HL-60 (cell line): ENCODE data around the gene ZNF580.

Experiments
- CTCF ChIP-seq: IDR thresholded peaks from one replicate; pipeline ENCODE4 v1.5.1; 2011; ENCODE audit warnings: low read length, control low read depth, inconsistent platforms; ENCODE audit not compliant: insufficient read depth
- POLR2AphosphoS5 ChIP-seq: IDR thresholded peaks from 2 replicates; pipeline ENCODE4 v1.6.1; 2012; ENCODE audit warnings: low read depth
- REST ChIP-seq: IDR thresholded peaks from 2 replicates; pipeline ENCODE4 v1.6.1; 2012; ENCODE audit warnings: low read depth; ENCODE audit not compliant: insufficient replicate concordance

GRCh38 chr19:55599468-55599841 is 41.3 kb upstream of the ZNF580 start, which contains the start of gene FIZ1:
- no peak for TF ChIP-seq CTCF
- no peak for TF ChIP-seq REST
- TF ChIP-seq POLR2AphosphoS5 = no peak
